ENCODE data around the gene REX1BD. TPM values are rescaled to one million over a fixed set of nuclear protein-coding genes. Genes with fewer than 3 reads are reported as not detected.

REX1BD gene
- total and polyA plus RNA-seq, 2 of the 8 experiments (the other 6 are each of a cell fraction or from before 2014, with no cell fraction given) = 56.8 to 62.7 TPM

- Histone ChIP-seq H4K20me1 (replicated peaks in 1 of 2; ENCODE audit: control insufficient read depth in 1 of 2, insufficient read depth in 2 of 2, low read length in 2 of 2) (peaks cover 2 to 7% of the 10 kb centered on the region in 2 experiments), H2AFZ (ENCODE audit: low read length) (no peak overlapping the region), H4K91ac (replicated peaks; ENCODE audit: insufficient read length, low read length) (no peak overlapping the region), H3K23ac (ENCODE audit: insufficient read length) (no peak overlapping the region), H3K23me2 (ENCODE audit: low read depth, low read length) (no peaks in the 10 kb centered on the region), H3K79me1 (ENCODE audit: low read depth, low read length) (no peaks in the 10 kb centered on the region), H2BK15ac (ENCODE audit: low read length) (no peak overlapping the region), H2AK5ac (ENCODE audit: low read depth, low read length) (no peak overlapping the region), H2BK12ac (ENCODE audit: low read depth, low read length) (no peak overlapping the region), H3K4me2 (ENCODE audit: insufficient read depth in 1 of 2, low read depth in 2 of 2, low read length in 2 of 2) (no peak overlapping the region), H3K14ac (ENCODE audit: insufficient read length) (no peak overlapping the region), H3K27ac (ENCODE audit: low read depth, low read length) (no peak overlapping the region), H2BK120ac (replicated peaks; ENCODE audit: low read depth, low read length) (no peak overlapping the region), H3K9me3 (ENCODE audit: insufficient read depth in 2 of 2, low read depth in 1 of 2, low read length in 1 of 2) (no peaks in the 10 kb centered on the region), H3K4me3 (ENCODE audit: extremely low read depth in 1 of 4, insufficient read depth in 2 of 4, low read depth in 3 of 4, low read length in 4 of 4) (no peak overlapping the region), H3K79me2 (ENCODE audit: control insufficient read depth in 1 of 2, insufficient read depth in 2 of 2, low read length in 2 of 2) (no peaks in the 10 kb centered on the region), H4K8ac (ENCODE audit: extremely low read depth, insufficient read depth, low read length) (no peak overlapping the region), H3K36me3 (ENCODE audit: control insufficient read depth in 2 of 4, insufficient read depth in 4 of 4, low read length in 3 of 4) (peaks cover 5 to 22% (median 11%) of the 10 kb centered on the region in 4 experiments; a peak in 7 of 8 replicates), H3K4me1 (replicated peaks in 1 of 4; ENCODE audit: control insufficient read depth in 3 of 4, insufficient read depth in 4 of 4, low read length in 3 of 4) (no peaks in the 10 kb centered on the region), H2BK5ac (ENCODE audit: low read depth, low read length) (no peak overlapping the region), H3K27me3 (replicated peaks in 1 of 4; ENCODE audit: control insufficient read depth in 3 of 4, extremely low read depth in 1 of 4, insufficient read depth in 3 of 4, low read length in 3 of 4) (no peaks in the 10 kb centered on the region), H2BK20ac (ENCODE audit: low read length) (no peak overlapping the region), H3K4ac (replicated peaks; ENCODE audit: insufficient read length, low read depth, low read length) (no peak overlapping the region), H3K18ac (ENCODE audit: extremely low read depth, low read length) (no peak overlapping the region), H3K56ac (replicated peaks; ENCODE audit: insufficient read length, low read depth, low read length) (no peak overlapping the region), H3K9ac (replicated peaks in 1 of 4; ENCODE audit: extremely low read depth in 1 of 4, low read depth in 3 of 4, low read length in 3 of 4) (no peak overlapping the region), H4K5ac (ENCODE audit: insufficient read length, low read depth, low read length) (no peak overlapping the region)
- 85% methylated on average over 7 of the region's 7 CpGs; no CpG with 5 or more reads in 1 of the 2 experiments for WGBS, 2 experiments (ENCODE audit: extremely low coverage in 1 of 2, insufficient coverage in 1 of 2, insufficient read length in 1 of 2, insufficient replicate concordance in 2 of 2, low coverage in 1 of 2, low lambda C conversion rate in 2 of 2, missing lambda C conversion rate in 1 of 2)
- TF ChIP-seq TCF12 (IDR thresholded peaks at IDR 0.05; ENCODE audit: low read depth, low read length) (no peak), RAD21 (IDR thresholded peaks at IDR 0.05 in 1 of 2, conservative IDR thresholded peaks at IDR 0.05 in 1 of 2; ENCODE audit: low read depth in 2 of 2, low read length in 2 of 2) (no peak), CEBPB (IDR thresholded peaks at IDR 0.05; ENCODE audit: low read depth, low read length) (no peak), TAF7 (optimal IDR thresholded peaks at IDR 0.05; ENCODE audit: borderline replicate concordance, low read depth, low read length) (no peak), SRF (IDR thresholded peaks at IDR 0.05; ENCODE audit: low read depth, low read length) (no peak), SP2 (IDR thresholded peaks at IDR 0.05; ENCODE audit: low read length) (no peak), NRF1 (IDR thresholded peaks at IDR 0.05; ENCODE audit: low read depth, low read length) (no peak), JUND (IDR thresholded peaks at IDR 0.05; ENCODE audit: low read length) (no peak), PHF8 (conservative IDR thresholded peaks at IDR 0.05; ENCODE audit: low read depth, low read length) (no peak), ATF2 (IDR thresholded peaks at IDR 0.05; ENCODE audit: low read length) (no peak)
- TF ChIP-seq, protein P1, sequence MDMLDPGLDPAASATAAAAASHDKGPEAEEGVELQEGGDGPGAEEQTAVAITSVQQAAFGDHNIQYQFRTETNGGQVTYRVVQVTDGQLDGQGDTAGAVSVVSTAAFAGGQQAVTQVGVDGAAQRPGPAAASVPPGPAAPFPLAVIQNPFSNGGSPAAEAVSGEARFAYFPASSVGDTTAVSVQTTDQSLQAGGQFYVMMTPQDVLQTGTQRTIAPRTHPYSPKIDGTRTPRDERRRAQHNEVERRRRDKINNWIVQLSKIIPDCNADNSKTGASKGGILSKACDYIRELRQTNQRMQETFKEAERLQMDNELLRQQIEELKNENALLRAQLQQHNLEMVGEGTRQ (IDR thresholded peaks at IDR 0.05; ENCODE audit: low read length) = no peak
- ChIA-PET CTCF (ENCODE audit: partially characterized antibody) (interaction anchor here (0.9 to 1.8 kb wide), 5 partner anchors 9 to 114 kb away, joined by 3 to 5 read pairs (median 4); partner anchors contain the start of gene REX1BD), POLR2A (ENCODE audit: partially characterized antibody) (interaction anchor here (0.9 to 4.1 kb wide), 6 partner anchors 8 to 43 kb away, joined by 3 to 33 read pairs (median 4); partner anchors contain the start of genes REX1BD and UBA52)
- no peak for FAIRE-seq
- DNase-seq (ENCODE audit: low read depth in 1 of 2, low spot score in 2 of 2) = no peak
Observed at GRCh38 chr19:18580311-18580710, 8.3 kb upstream of the REX1BD start.
